Endothelial cell of umbilical vein (primary cell): Measurements from ENCODE around the gene CYP20A1. TPM values are rescaled to one million over a fixed set of nuclear protein-coding genes. Genes with fewer than 3 reads are reported as not detected.

Experiments used
- BruUV-seq: library from RNA; stranded (reverse); fragments of 400-500 nt; replicated peaks from 2 replicates; lab custom pipeline; 2021; lab: Mats Ljungman, UMichigan
- CTCF ChIA-PET: fragments of 300-600, 350-600 bp; sonication (Branson Sonifier 250); formaldehyde crosslinking; loops from one replicate; lab custom pipeline; 2021; ENCODE audit warnings: antibody characterized with exemption, inconsistent platforms; lab: Charles Lee
- POLR2A ChIA-PET: fragments of 300-600, 350-600 bp; sonication (Branson Sonifier 250); formaldehyde crosslinking; loops from one replicate; lab custom pipeline; 2021; ENCODE audit warnings: antibody characterized with exemption, inconsistent platforms; lab: Charles Lee
- DNase-seq: peaks from one replicate; pipeline ENCODE4 v3.0.0-alpha.2; 2011; ENCODE audit warnings: low read depth, low spot score
- FAIRE-seq: peaks from 2 replicates; lab custom pipeline; 2011; peaks lifted over from hg19 to GRCh38; lab: Jason Lieb, UNC
- H2AFZ ChIP-seq: 2 replicates; pipeline ENCODE4 v1.6.0; 2012; ENCODE audit warnings: low read depth, low read length, control low read depth, inconsistent platforms
- H3K27ac ChIP-seq: 2 replicates; pipeline ENCODE4 v1.5.1; 2011; ENCODE audit warnings: low read depth, mild to moderate bottlenecking, control low read depth, low read length, moderate library complexity; ENCODE audit not compliant: insufficient read depth
- H3K27me3 ChIP-seq, 2 experiments: 2 replicates each; pipeline versions ENCODE4 v1.6.0 to v1.6.1; 2011; ENCODE audit warnings: low read length in 2 of 2, mixed read lengths in 1 of 2; ENCODE audit not compliant: control insufficient read depth in 2 of 2, insufficient read depth in 2 of 2
- H3K36me3 ChIP-seq, 2 experiments: 2 replicates in 1 of 2; 3 replicates in 1 of 2; pipeline ENCODE4 v1.5.1; 2011; ENCODE audit warnings: low read length in 2 of 2, mild to moderate bottlenecking in 1 of 2, moderate library complexity in 1 of 2; ENCODE audit not compliant: control insufficient read depth in 2 of 2, insufficient read depth in 2 of 2; ENCODE audit errors: extremely low read depth in 1 of 2
- H3K4me1 ChIP-seq: 3 replicates; pipeline ENCODE4 v1.5.1; 2011; ENCODE audit warnings: mild to moderate bottlenecking, low read length; ENCODE audit not compliant: control insufficient read depth, insufficient read depth; ENCODE audit errors: extremely low read depth
- H3K4me2 ChIP-seq: 2 replicates; pipeline ENCODE4 v1.6.1; 2011; ENCODE audit warnings: low read length, control low read depth, mixed read lengths; ENCODE audit not compliant: insufficient read depth
- H3K4me3 ChIP-seq, 3 experiments: fragments of 200-600 bp in 1 of 3; sonication (generic), shearing (Covaris generic) in 1 of 3; replicated peaks in 1 of 3; 2 replicates each; pipeline ENCODE4 v1.5.1; 2011 to 2016; ENCODE audit warnings: control low read depth in 3 of 3, low read length in 3 of 3, mild to moderate bottlenecking in 2 of 3, inconsistent platforms in 1 of 3, low read depth in 1 of 3, moderate library complexity in 1 of 3; ENCODE audit not compliant: insufficient read depth in 1 of 3
- H3K79me2 ChIP-seq: 2 replicates; pipeline ENCODE4 v1.6.0; 2012; ENCODE audit warnings: low read length, inconsistent platforms; ENCODE audit not compliant: control insufficient read depth, insufficient read depth
- H3K9ac ChIP-seq: replicated peaks from 2 replicates; pipeline ENCODE3; 2011; ENCODE audit warnings: low read length, control low read depth; ENCODE audit not compliant: insufficient read depth; ENCODE audit errors: extremely low read depth
- H3K9me1 ChIP-seq: replicated peaks from 3 replicates; pipeline ENCODE4 v1.6.0; 2011; ENCODE audit warnings: mild to moderate bottlenecking, low read length; ENCODE audit not compliant: control insufficient read depth, insufficient read depth; ENCODE audit errors: extremely low read depth
- H3K9me3 ChIP-seq: replicated peaks from 2 replicates; pipeline ENCODE4 v1.5.1; 2012; ENCODE audit warnings: low read length, inconsistent platforms; ENCODE audit not compliant: control insufficient read depth, insufficient read depth
- H4K20me1 ChIP-seq: replicated peaks from 2 replicates; pipeline ENCODE3; 2011; ENCODE audit warnings: mild to moderate bottlenecking, low read length; ENCODE audit not compliant: control insufficient read depth, insufficient read depth; ENCODE audit errors: extremely low read depth
- EZH2 ChIP-seq: IDR thresholded peaks from 2 replicates; pipeline ENCODE4 v1.6.1; 2012; ENCODE audit warnings: borderline replicate concordance, low read depth, mild to moderate bottlenecking, moderate library complexity, low read length, inconsistent platforms; ENCODE audit not compliant: severe bottlenecking
- FOS ChIP-seq: IDR thresholded peaks from 2 replicates; pipeline ENCODE4 v1.6.1; 2011; ENCODE audit warnings: mild to moderate bottlenecking, low read length, moderate library complexity, borderline replicate concordance; ENCODE audit not compliant: insufficient read depth
- GATA2 ChIP-seq: IDR thresholded peaks from 2 replicates; pipeline ENCODE4 v1.7.0; 2011; ENCODE audit warnings: low read depth, mild to moderate bottlenecking, moderate library complexity, mixed read lengths, low read length; ENCODE audit not compliant: insufficient read length, insufficient read depth
- JUN ChIP-seq: IDR thresholded peaks from 2 replicates; pipeline ENCODE4 v1.6.1; 2011; ENCODE audit warnings: borderline replicate concordance, low read depth; ENCODE audit not compliant: insufficient read length, insufficient read depth
- MYC ChIP-seq: IDR thresholded peaks from one replicate; pipeline ENCODE4 v1.6.1; 2011; ENCODE audit warnings: mild to moderate bottlenecking, low read depth, low read length
- POLR2A ChIP-seq: IDR thresholded peaks from 2 replicates; pipeline ENCODE4 v1.6.1; 2012; ENCODE audit warnings: low read depth, mild to moderate bottlenecking, control low read depth, low read length
- POLR2AphosphoS5 ChIP-seq: IDR thresholded peaks from 2 replicates; pipeline ENCODE4 v1.6.1; 2012; ENCODE audit warnings: low read depth, mild to moderate bottlenecking, control low read depth, low read length, moderate library complexity; ENCODE audit not compliant: insufficient read depth
- dilution Hi-C: fragments of 300-500 bp; cut with MboI; formaldehyde crosslinking; loops from one replicate; pipeline ENCODE4 v1.15.0; 2019; ENCODE audit warnings: low sequenced_read_pairs; ENCODE audit not compliant: extremely low pct_ligation_motif_present
- intact Hi-C: fragments of 100-400 bp; cut with micrococcal nuclease; formaldehyde crosslinking; loops from one replicate; pipeline ENCODE4 v1.10.0; 2022
- polyA plus RNA-seq, 4 experiments: library from polyadenylated mRNA; depleted of rRNA in 3 of 4; stranded (reverse) in 3 of 4; unstranded in 1 of 4; fragments of >200 nt; gene quantifications; 2 replicates each; pipeline versions ENCODE4 v1.2.1 to v1.2.3, GENCODE V29; 2011 to 2012; ENCODE audit warnings: missing spikeins in 1 of 4
- total RNA-seq: library from RNA; stranded (reverse); gene quantifications from 2 replicates; pipeline ENCODE4 v1.2.3, GENCODE V29; 2021
- TF ChIP-seq, protein P1 (sequence below): IDR thresholded peaks from 2 replicates; pipeline ENCODE4 v1.6.1; 2011; ENCODE audit not compliant: insufficient read depth, insufficient read length
- TF ChIP-seq, protein P2 (sequence below), 2 donors: IDR thresholded peaks; 1 replicate in 1 of 2; 2 replicates in 1 of 2; pipeline ENCODE4 v1.5.1; 2011; ENCODE audit warnings: low read length in 2 of 2, mild to moderate bottlenecking in 2 of 2, moderate library complexity in 2 of 2, control low read depth in 1 of 2, inconsistent platforms in 1 of 2, low read depth in 1 of 2; ENCODE audit not compliant: insufficient read depth in 1 of 2; ENCODE audit errors: extremely low read depth in 1 of 2

Gene CYP20A1
- total and polyA plus RNA-seq, 2 donors (not counting 3 experiments of a cell fraction or from before 2014, with no cell fraction given) = 9.6 to 26.5 TPM

DNA sequence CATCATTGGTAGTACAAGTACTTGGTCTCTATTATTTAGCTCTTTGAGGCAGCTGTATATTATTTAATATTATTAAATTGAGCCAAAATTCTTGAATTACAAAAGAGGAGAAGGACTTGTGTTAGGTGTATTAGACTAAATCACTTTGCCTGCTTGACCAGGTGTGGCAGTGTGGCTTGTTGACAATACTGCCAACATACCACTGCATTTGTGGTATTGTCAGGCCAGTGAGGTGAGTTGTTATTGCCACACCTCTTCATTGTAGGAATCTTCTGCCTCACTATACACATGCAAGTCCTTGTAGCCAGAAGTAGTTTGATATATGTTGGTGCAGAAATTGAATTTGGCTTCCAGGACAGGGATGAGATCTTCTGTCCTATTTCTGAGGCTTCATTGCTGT lies 40.5 kb downstream of the CYP20A1 start:
- Histone ChIP-seq H2AFZ (no peak overlapping the region), H3K79me2 (no peaks in the 10 kb centered on the region), H3K27ac (no peak overlapping the region), H3K9me1 (no peaks in the 10 kb centered on the region), H3K36me3 (peaks cover 5 to 11% of the 10 kb centered on the region in 2 experiments), H3K9me3 (no peaks in the 10 kb centered on the region), H3K27me3 (no peaks in the 10 kb centered on the region), H3K4me3 (no peak overlapping the region), H3K4me2 (no peak overlapping the region), H3K4me1 (peaks cover 17% of the 10 kb centered on the region), H3K9ac (no peak overlapping the region), H4K20me1 (no peaks in the 10 kb centered on the region)
- dilution Hi-C loops = no loop called here
- intact Hi-C loops = no loop called here
- BruUV-seq = no TSS peak
- ChIA-PET POLR2A (no interaction called here), CTCF (no interaction called here)
- TF ChIP-seq EZH2 (no peak), POLR2AphosphoS5 (no peak), JUN (no peak), GATA2 (no peak), FOS (no peak), MYC (no peak), POLR2A (no peak)
- TF ChIP-seq, protein P1, sequence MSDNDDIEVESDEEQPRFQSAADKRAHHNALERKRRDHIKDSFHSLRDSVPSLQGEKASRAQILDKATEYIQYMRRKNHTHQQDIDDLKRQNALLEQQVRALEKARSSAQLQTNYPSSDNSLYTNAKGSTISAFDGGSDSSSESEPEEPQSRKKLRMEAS = no peak
- TF ChIP-seq, protein P2, sequence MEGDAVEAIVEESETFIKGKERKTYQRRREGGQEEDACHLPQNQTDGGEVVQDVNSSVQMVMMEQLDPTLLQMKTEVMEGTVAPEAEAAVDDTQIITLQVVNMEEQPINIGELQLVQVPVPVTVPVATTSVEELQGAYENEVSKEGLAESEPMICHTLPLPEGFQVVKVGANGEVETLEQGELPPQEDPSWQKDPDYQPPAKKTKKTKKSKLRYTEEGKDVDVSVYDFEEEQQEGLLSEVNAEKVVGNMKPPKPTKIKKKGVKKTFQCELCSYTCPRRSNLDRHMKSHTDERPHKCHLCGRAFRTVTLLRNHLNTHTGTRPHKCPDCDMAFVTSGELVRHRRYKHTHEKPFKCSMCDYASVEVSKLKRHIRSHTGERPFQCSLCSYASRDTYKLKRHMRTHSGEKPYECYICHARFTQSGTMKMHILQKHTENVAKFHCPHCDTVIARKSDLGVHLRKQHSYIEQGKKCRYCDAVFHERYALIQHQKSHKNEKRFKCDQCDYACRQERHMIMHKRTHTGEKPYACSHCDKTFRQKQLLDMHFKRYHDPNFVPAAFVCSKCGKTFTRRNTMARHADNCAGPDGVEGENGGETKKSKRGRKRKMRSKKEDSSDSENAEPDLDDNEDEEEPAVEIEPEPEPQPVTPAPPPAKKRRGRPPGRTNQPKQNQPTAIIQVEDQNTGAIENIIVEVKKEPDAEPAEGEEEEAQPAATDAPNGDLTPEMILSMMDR (IDR thresholded peaks at IDR 0.05; ENCODE audit: extremely low read depth in 1 of 2, insufficient read depth in 1 of 2, low read depth in 1 of 2, low read length in 2 of 2) = no peak
- DNase-seq = no peak
- FAIRE-seq = no peak
